ENCODE results near the gene SMIM24. TPM values are rescaled to one million over a fixed set of nuclear protein-coding genes. Genes with fewer than 3 reads are reported as not detected.
"Not testable (repeated sequence)": the region's sequence is repeated elsewhere in the genome, so short reads cannot be mapped to it uniquely, and the experiment has no call there.

SMIM24 gene
- total RNA-seq, 1 donor from 2014 or later, result 0.84 TPM

- peaks cover 11% of the 10 kb centered on the region for H3K36me3 Mint-ChIP-seq (ENCODE audit: low read depth)
- H3K4me1 Mint-ChIP-seq (ENCODE audit: low read depth), result peaks cover 9% of the 10 kb centered on the region
- no peaks in the 10 kb centered on the region for H3K27me3 Mint-ChIP-seq (ENCODE audit: low read depth)
- intact Hi-C loops (cut with micrococcal nuclease), result no loop called here
- H3K9me3 Mint-ChIP-seq, result peaks cover 8% of the 10 kb centered on the region
- H3K4me3 Mint-ChIP-seq (ENCODE audit: low read depth), result no peak overlapping the region
- H3K27ac Mint-ChIP-seq, result no peak overlapping the region
- no peak for DNase-seq (ENCODE audit: low spot score)
Measured at GRCh38 chr19:3431760-3432397, 48.4 kb downstream of the SMIM24 start.

- H3K36me3 Mint-ChIP-seq (ENCODE audit: low read depth), result peaks cover 11% of the 10 kb centered on the region
- H3K9me3 Mint-ChIP-seq; H3K4me1 Mint-ChIP-seq (ENCODE audit: low read depth); H3K27me3 Mint-ChIP-seq (ENCODE audit: low read depth); H3K4me3 Mint-ChIP-seq (ENCODE audit: low read depth); intact Hi-C loops (cut with micrococcal nuclease); H3K27ac Mint-ChIP-seq; DNase-seq (ENCODE audit: low spot score): not testable (repeated sequence)
Measured at GRCh38 chr19:3430366-3430680, 50.0 kb downstream of the SMIM24 start.

GRCh38 chr19:3426433-3426832, 53.9 kb downstream of the SMIM24 start:
- no peak overlapping the region for H3K27ac Mint-ChIP-seq
- no peak overlapping the region for H3K4me3 Mint-ChIP-seq (ENCODE audit: low read depth)
- H3K36me3 Mint-ChIP-seq (ENCODE audit: low read depth), result no peaks in the 10 kb centered on the region
- H3K4me1 Mint-ChIP-seq (ENCODE audit: low read depth), result no peaks in the 10 kb centered on the region
- no peak for DNase-seq (ENCODE audit: low spot score)
- H3K27me3 Mint-ChIP-seq (ENCODE audit: low read depth), result no peaks in the 10 kb centered on the region
- no peaks in the 10 kb centered on the region for H3K9me3 Mint-ChIP-seq
- intact Hi-C loops (cut with micrococcal nuclease), result no loop called here

Other genes with a start within 250 kb of the SMIM24 start
- gene NFIC, start 113.9 kb downstream of the SMIM24 start, total RNA-seq, result 16.5 and 17.3 TPM in 2 replicates
- gene SMIM44, start 2.9 kb upstream of the SMIM24 start, total RNA-seq, result not detected in 2 replicates
- gene DOHH, start 20.1 kb upstream of the SMIM24 start, total RNA-seq, result 19.7 and 20.6 TPM in 2 replicates
- gene FZR1, start 25.8 kb upstream of the SMIM24 start, total RNA-seq, result 44.3 and 49.2 TPM in 2 replicates
- 2.0 and 2.5 TPM in 2 replicates for gene TEKTIP1, start 58.6 kb upstream of the SMIM24 start, total RNA-seq
- gene MFSD12, start 77.1 kb upstream of the SMIM24 start, total RNA-seq, result 93.7 and 94.1 TPM in 2 replicates
- gene HMG20B, start 92.4 kb upstream of the SMIM24 start, total RNA-seq, result 55.3 and 66.3 TPM in 2 replicates
- gene GIPC3, start 105.0 kb upstream of the SMIM24 start, total RNA-seq, result 0.16 and 0.32 TPM in 2 replicates
- 0.09 and 0.14 TPM in 2 replicates for gene TBXA2R, start 126.3 kb upstream of the SMIM24 start, total RNA-seq
- gene CACTIN, start 146.3 kb upstream of the SMIM24 start, total RNA-seq, result 32.8 and 36.2 TPM in 2 replicates
- gene PIP5K1C, start 219.9 kb upstream of the SMIM24 start, total RNA-seq, result 22.5 and 23.6 TPM in 2 replicates
- gene TJP3, start 227.9 kb upstream of the SMIM24 start, total RNA-seq, result 0.41 and 0.48 TPM in 2 replicates